Amniotic epithelial cell (primary cell): ENCODE data around the gene SSC5D.
A peak's percentile ranks its signal among the peaks of the same experiment; 100 is the strongest.

ENCODE experiments used
- DNase-seq: peaks from one replicate; pipeline ENCODE4 v3.0.0-alpha.2; 2010; ENCODE audit warnings: low read depth

Gene SSC5D

DNA sequence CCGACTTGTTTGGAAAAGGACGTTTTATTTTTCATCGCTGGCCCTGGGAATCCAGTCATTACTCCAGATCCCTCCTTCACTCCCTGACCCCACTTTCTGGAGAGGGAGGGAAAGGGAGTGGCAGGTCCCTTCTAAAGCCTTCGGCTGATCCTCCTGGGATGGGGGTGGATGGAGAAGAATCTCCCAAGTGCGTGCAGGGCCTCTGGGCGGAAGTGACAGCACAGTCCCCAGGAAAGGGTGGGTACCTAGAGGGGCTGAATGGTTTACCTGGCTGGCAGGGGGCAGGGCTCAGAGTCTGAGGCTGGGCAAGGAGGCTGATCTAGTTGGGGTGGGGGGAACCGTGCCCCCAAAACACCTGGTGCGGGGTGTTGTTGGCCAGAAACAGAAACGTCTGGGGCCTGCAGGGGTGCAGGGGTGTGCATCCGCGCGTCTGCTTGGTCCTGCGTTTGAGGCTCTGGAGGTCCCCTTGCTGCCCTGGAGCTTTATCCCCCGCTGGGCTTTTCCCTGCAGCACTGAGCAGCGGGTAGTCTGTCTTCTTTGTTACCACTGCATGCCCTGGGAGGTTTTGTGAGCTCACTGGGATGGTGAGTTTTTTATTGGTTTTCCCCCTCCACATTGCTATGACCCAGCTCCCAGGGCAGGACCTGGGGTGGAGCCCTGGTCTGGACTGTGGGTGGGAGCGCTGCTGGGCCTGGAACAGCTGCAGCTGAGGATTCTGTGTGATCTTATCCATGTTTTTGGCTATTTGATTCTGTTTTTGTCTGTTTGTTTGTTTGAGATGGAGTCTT lies 14.8 kb upstream of the SSC5D start:
- DNase-seq, result peak; percentile 59

DNA sequence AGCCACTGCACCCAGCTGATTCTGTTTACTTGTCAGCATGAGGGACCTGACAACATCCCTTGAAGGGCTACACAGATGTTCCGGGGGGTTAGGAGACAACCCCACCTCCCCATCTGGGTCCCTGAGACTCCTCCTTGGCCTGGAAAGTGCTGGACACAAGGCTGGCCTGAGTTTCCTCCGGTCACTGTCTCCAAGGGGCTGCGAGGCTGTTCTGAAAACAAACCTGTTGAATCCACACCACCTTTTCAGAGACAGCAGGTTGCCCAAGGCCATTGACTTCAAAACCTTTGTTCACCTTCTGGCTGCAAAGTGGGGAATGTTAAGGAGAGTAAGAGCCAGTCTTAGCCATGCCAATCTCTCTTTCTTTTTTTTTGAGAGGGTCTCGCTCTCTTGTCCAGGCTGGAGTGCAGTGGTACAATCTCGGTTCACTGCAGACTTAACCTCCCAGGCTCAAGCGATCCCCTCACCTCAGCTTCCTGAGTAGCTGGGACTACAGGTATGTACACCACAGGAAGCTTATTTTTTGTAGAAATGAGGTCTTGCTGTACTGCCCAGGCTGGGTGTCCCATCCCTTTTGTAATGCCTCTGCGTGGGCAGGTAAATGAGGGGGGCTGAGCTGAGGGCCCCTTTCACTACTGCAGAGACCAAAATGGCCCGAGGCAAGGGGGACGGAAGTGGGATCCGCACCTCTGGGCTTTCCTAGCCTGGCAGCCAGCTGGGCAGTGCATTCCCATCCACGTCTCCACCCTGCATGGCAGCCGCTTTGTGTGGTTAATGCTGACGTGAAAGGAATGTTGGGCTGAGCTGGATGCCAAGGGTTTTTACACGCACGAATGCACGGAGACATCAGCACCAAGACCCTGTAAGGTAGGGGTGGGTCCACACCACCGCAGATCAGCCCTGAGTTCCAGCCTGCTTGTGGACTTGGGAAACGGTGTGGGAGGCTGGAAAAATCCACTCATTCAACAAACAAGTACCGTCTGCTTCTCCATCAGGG lies 13.7 kb upstream of the SSC5D start:
- DNase-seq, result peak; percentile 91

DNA sequence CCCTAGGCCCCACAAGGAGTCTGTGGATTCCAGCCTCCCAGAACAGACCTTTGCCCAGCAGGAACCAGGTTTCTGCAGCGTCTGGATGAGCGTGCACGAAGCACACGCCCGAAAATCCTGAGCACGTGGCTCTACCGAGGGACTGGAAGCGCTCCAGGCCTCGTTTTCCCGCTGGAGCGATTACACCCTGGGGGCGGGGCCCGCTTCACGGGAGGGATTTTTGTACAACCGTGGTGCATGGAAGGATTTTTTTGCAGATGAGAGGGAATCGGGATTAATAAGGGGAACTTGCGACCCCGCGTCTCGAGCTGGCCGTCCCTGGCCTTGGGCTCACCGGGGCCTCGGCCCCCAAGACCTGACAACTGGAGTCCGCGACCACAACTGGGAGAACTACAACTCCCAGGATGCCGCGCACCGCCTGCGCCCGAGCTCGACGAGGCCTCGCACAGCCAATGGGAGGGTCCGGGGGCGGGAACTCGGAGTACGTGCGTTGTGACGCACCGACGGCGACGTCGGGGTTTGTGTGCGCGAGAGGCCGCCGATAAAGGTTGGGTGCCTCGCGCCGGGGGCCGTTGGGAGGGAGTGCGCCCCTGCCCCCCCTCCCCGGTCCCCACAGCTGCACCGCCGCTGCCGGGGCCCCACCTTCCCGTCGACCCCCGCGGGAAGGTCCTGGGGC lies 12.0 kb upstream of the SSC5D start, which contains the start of gene ZNF628:
TSS of gene ZNF628 (plus strand) at position 518 of the 676 bp plus-strand sequence. CDS start 3,294 bp downstream, outside the sequence.
- peak; percentile 97 for DNase-seq

DNA sequence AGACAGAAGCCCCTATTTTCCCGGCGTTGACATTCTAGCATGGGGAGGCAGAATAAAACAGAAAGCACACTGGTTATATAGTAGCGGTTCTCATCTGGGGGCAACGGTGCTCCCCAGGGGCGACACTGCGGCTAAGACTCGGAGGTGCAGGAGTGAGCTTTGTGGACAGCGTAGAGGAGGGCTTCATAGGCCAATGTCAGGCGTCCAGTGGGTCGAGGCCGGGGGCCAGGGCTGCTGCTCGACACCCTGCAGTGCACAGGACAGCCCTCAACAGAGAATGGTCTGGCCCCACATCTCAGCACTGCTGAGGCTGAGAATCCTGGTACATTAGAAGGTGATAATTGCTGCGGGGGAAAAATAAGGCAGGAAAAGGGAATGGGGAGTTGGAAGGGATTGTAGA lies 10.3 kb upstream of the SSC5D start:
- no peak for DNase-seq

DNA sequence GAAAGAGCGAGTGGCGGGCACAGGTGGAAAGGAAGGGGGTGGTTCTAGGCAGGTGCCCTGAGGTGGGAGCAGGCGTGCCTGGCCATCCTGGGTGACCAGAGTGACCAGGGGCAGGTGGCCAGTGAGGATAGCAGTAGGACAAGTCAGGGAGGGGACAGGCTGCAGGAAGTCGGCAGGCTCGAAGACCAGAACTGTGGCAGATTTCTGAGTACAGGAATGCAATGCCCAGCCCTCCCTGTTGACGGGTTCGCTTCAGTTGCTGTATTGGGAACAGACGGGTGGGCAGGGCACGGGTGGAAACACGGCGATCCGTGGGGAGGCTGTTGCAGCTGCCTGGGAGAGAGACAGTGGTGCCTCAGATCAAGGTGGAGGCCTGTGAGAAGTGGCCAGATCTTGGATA lies 9.9 kb upstream of the SSC5D start:
- DNase-seq, result no peak

DNA sequence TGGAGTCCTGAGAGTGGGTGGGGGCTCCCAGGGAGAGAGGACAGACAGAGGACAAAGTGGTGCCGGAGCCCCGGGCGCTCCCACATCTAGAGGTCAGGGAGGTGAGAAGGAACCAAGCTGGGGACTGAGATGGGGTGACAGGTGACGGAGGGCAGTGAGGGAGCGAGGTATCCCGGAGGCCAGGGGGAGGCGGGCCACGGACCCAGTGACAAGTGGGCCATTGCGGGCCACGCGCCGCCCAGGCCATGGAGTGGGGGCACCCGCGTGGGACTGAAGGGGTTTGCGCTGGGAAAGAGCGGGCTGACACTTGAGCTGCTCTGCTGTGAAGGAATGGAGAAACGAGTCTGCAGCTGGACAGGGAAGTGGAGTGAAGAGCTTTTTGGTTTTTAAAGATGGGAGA lies 9.2 kb upstream of the SSC5D start:
- no peak for DNase-seq

DNA sequence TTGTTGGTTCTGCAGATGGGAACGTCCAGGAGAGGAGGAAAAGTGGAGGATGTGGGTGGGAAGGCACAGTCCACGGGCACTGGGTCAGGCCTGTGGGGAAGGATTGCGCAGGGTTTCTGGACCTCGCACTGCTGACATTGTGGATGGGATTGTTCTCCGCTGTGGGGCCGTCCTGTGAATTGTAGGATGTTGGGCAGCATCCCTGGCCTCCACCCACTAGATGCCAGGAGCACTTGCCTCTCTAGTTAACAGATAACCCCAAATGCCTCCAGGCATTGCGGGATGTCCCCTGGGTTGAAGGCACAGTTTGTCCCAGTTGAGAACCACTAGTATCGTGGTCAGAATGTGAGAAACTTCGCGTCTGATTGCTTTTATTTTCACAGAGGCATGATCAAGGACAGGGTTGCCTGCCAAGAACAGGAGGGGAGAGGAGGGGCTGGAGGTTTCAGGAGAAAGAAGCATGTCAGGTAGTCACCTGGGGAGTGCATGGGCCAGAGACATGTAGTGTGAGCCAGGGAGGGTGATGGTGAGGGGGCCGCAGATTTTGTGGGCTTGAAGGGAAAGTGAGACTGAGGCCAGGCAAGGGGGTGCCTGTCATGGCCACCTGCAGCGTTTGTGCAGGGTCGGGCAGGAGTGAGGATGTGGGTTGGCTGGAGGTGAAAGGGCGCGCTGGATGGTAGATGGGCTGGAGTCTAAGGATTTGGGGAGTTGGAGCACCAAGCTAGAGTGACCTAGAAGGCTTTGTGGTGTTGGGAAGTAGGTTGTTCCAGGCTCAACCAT lies 8.6 kb upstream of the SSC5D start:
- DNase-seq, result no peak

DNA sequence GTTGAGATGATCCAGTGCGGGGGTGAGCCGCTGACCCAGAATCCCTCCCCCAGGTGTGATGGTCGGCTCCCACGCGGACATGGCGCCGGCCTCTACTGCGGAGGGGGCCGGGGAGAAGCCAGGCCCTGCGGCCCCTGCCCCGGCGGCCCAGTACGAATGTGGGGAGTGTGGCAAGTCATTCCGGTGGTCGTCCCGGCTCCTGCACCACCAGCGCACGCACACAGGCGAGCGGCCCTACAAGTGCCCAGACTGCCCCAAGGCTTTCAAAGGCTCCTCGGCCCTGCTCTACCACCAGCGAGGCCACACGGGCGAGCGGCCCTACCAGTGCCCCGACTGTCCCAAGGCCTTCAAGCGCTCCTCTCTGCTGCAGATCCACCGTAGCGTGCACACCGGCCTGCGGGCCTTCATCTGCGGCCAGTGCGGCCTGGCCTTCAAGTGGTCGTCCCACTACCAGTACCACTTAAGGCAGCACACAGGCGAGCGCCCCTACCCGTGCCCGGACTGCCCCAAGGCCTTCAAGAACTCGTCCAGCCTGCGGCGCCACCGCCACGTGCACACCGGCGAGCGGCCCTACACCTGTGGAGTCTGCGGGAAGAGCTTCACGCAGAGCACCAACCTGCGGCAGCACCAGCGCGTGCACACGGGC lies 7.0 kb upstream of the SSC5D start:
- no peak for DNase-seq

DNA sequence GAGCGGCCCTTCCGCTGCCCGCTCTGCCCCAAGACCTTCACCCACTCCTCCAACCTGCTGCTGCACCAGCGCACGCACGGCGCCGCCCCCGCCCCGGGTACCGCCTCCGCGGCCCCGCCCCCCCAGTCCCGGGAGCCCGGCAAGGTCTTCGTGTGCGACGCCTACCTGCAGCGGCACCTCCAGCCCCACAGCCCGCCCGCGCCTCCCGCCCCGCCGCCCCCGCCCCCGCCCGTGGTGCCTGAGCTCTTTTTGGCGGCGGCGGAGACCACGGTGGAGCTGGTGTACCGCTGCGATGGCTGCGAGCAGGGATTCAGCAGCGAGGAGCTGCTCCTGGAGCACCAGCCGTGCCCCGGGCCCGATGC lies 6.5 kb upstream of the SSC5D start:
- DNase-seq, result no peak

DNA sequence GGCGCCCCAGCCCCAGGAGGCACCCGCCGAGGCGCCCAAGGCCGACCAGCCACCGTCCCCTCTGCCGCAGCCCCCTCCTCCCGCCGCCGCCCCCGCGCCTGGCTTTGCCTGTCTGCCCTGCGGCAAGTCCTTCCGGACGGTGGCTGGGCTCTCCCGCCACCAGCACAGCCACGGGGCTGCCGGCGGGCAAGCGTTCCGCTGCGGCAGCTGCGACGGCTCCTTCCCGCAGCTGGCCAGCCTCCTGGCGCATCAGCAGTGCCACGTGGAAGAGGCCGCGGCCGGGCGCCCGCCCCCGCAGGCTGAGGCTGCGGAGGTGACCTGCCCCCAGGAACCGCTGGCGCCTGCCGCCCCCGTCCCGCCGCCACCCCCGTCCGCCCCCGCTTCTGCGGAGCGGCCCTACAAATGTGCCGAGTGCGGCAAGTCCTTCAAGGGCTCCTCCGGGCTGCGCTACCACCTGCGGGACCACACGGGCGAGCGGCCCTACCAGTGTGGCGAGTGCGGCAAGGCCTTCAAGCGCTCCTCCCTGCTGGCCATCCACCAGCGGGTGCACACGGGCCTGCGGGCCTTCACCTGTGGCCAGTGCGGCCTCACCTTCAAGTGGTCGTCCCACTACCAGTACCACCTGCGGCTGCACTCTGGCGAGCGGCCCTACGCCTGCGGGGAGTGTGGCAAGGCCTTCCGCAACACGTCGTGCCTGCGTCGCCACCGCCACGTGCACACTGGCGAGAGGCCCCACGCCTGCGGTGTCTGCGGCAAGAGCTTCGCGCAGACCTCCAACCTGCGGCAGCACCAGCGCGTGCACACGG lies 5.9 kb upstream of the SSC5D start:
- DNase-seq, result no peak

DNA sequence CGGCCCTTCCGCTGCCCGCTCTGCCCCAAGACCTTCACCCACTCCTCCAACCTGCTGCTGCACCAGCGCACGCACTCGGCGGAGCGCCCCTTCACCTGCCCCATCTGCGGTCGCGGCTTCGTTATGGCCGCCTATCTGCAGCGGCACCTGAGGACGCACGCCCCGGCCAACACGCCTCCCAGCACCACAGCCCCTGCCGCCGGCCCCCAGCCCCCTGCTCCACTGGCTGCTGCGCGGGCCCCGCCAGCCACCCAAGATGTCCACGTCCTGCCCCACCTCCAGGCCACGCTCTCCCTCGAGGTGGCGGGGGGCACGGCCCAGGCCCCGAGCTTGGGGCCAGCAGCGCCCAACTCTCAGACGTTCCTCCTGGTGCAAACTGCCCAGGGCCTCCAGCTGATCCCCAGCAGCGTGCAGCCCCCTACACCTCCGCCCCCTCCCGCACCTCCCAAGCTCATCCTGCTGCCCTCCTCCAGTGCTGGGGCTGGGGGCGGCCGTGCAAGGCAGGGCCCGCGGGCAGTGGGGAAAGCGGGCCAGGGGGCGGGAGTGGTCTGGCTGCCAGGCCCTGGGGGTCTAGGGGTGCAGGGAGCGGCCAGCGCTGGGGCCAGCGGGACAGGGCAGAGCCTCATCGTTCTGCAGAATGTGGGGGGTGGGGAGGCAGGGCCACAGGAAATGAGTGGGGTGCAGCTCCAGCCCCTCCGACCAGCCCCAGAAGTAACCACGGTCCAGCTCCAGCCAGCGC lies 5.1 kb upstream of the SSC5D start:
- no peak for DNase-seq

DNA sequence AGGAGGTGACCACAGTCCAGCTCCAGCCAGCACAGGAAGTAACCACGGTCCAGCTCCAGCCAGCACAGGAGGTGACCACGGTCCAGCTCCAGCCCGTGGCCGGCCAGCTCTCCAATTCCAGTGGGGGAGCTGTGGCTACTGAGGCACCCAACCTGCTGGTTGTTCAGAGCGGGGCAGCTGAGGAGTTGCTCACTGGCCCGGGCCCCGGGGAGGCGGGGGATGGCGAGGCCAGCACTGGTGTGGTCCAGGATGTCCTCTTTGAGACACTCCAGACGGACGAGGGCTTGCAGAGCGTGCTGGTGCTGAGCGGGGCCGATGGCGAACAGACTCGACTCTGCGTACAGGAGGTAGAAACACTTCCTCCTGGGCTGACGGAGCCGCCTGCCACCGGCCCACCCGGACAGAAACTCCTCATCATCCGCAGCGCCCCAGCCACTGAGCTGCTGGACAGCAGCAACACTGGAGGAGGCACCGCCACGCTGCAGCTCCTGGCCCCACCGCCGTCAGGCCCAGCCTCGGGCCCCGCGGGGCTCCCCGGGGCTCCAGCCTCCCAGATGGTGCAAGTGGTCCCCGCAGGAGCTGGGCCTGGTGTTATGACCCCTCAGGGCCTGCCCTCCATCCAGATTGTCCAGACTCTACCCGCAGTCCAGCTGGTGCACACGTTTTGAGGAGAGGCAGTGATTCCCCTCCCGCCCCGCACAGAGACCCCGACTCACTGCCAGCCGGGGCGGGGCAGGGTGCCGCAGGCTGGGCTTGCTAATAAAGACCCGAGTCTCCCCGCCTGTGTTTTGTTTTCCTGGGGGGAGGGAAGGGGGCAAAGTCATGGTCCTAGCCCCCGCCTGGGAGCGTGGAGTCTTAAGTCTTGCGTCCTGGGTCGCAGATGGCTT lies 4.3 kb upstream of the SSC5D start:
- no peak for DNase-seq

DNA sequence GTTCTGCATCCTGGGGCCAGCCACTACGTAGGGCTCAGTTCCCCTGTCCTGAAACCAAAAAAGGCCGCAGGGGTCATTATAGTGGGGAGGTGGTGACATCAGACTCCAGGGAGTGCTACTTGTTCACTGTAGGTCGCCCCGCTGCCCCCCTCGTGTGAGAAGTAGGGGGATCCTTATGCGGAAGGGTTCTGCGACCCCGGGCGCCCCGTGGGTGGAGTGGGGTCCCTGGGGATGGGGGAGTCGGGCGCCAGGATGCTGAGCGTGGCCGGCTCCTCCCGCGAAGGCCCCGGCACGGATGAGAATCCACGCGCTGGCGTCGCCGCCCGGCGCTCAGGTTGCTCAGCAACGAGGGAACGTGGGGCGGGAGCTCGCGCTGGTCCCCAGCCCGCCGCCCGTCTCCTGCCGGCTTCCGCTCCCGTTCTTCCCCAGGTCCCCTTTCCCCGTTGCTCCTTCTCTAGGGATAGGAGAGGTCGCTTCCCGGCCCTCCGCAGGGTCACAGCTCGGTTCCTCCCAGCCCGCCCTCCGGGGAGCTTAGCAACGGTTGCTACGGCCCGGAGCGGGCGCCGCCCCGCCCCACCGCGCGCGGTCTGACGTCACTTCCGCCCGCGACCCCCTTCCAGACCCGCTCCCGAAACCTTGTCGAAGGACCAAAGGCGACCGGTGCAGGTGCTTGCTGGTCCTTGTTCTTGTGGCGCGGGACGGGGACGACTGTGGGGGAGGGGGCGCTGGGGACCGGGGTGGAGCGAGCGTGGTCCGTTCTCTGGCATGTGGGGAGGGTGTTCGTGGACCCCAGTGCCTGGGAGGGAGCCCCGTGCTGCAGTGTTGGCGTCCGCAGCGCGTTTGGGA lies 3.4 kb upstream of the SSC5D start, which contains the start of gene NAT14:
TSS of gene NAT14 (plus strand) at position 596 of the 846 bp plus-strand sequence. CDS start 521 bp downstream, outside the sequence.
- DNase-seq, result peak; percentile 31

DNA sequence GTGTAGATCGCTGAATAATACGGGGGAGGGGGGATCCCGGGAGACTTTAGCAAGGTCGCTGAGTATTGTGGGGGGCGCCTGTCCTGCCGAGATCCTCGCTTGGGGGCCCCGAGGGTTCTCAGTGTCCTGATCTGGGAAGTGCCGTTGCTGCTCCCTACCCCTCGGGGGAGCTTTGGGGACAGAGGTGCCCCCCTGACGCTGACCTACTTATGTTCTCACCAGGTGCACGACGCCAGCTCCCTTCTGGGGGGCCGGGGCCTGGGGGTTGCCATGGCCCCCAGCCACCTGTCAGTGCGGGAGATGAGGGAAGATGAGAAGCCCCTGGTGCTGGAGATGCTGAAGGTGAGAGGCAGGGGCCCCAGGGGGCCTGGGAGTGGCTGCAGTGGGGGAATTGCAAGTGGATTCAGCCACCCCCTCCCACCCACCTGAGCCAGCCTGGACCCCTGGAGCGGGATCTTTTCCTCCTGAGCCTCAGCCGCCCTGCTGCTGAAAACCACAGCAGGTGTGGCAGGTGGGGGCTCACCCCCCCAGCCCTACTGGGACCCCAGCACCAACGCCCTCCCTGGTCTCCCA lies 2.7 kb upstream of the SSC5D start:
- no peak for DNase-seq

DNA sequence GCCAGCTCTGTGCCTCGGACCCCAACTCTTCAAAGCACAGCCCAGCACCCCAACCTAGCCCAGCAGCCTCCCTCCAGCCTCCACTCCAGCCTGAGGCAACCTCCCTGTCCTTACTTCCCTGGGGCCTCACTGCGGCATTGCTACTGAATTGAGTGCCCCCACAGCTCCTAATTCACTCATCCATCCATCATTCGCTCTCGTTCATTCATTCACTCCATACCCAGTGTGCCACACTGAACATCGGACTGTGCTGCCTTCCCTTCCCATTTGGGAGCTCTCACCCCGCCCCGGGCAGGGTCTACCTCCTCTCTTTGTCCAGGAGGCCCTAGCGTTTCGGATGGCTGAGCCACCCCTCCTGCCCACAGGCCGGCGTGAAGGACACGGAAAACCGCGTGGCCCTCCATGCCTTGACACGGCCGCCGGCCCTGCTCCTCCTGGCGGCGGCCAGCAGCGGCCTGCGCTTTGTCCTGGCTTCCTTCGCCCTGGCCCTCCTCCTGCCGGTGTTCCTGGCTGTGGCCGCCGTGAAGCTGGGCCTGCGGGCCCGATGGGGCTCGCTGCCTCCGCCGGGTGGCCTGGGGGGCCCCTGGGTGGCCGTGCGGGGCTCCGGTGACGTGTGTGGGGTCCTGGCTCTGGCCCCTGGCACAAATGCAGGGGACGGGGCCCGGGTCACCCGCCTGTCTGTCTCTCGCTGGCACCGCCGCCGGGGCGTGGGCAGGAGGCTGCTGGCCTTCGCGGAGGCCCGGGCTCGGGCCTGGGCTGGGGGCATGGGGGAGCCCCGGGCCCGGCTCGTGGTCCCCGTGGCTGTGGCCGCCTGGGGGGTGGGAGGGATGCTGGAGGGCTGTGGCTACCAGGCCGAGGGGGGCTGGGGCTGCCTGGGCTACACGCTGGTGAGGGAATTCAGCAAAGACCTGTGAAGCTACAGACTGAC lies 1.9 kb upstream of the SSC5D start:
- DNase-seq, result no peak
